ENCODE results near the gene KIFC1.
A peak's percentile ranks its signal among the peaks of the same experiment; 100 is the strongest.

The KIFC1 gene

DNA sequence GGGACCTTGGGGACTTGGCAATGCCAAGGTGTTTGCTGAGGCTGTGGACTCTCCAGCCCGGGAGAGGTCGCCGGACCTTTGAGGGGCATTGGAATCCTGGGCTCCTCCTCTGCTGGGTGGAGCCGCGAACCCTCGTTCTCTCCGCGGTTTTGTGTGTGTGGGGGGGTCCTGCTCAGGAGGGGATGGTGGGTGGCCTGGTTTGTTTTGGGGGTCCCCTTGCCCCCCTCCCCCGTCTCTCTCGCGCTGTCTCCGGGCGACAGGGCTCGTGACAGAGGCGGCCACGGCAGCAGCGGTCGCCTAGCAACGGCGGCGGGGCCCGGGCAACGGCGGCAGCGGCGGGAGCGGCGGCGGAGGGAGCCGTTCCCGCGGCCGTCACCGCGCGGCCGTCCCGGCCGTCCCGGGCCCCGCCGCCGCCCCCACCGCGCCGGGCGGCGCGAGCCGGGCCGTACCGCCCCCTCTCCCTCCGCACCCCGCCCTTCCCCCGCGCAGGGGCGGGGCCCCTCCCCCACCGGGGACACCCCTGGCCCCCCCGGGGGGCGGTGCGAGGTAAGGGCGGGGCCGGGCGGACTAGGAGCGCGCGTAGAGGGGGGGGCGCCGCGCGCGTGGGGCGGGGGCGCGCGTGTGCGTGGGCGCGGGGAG lies 36.1 kb downstream of the KIFC1 start:
- peak in 1 of 2 experiments; percentile 28 for DNase-seq

- DNase-seq, result peak; percentile 52 to 69
Observed at GRCh38 chr6:33428224-33428965, 36.8 kb downstream of the KIFC1 start.

GRCh38 chr6:33428966-33429749 lies 37.5 kb downstream of the KIFC1 start:
- DNase-seq, result no peak

DNA sequence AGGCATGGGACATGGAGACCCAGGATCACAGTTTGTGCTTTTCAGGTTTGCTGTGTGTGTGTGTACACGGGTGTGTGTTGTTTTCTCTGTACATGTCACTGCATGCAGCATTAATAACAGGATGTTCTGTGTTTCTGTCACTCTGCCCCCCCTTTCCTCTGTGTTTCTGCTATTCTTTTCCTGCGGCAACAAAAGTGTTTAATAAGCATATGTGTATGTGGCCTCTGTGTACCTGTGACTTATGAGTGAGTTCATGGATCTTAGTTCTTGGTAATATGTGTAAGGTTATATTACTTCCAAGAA lies 38.1 kb downstream of the KIFC1 start:
- DNase-seq, result no peak

DNA sequence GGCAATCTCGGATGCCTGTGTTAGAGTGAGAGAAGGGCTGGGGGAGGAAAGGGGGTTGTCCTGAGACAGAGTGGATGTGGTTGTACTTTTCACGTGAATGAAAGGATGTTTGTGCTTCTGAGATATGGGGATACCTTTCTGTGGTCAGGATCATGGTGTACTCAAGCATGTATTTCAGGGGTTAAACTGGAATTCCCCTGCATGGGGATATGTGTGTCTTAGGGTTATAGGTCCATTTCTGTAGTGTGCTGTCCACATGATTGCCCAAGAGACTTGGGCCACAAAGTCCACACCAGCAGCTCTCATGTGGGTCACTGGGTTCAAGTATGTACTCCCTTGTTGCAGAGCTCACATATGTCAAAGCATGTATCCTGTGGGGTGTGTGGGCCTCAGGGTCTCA lies 38.7 kb downstream of the KIFC1 start:
- no peak for DNase-seq

DNA sequence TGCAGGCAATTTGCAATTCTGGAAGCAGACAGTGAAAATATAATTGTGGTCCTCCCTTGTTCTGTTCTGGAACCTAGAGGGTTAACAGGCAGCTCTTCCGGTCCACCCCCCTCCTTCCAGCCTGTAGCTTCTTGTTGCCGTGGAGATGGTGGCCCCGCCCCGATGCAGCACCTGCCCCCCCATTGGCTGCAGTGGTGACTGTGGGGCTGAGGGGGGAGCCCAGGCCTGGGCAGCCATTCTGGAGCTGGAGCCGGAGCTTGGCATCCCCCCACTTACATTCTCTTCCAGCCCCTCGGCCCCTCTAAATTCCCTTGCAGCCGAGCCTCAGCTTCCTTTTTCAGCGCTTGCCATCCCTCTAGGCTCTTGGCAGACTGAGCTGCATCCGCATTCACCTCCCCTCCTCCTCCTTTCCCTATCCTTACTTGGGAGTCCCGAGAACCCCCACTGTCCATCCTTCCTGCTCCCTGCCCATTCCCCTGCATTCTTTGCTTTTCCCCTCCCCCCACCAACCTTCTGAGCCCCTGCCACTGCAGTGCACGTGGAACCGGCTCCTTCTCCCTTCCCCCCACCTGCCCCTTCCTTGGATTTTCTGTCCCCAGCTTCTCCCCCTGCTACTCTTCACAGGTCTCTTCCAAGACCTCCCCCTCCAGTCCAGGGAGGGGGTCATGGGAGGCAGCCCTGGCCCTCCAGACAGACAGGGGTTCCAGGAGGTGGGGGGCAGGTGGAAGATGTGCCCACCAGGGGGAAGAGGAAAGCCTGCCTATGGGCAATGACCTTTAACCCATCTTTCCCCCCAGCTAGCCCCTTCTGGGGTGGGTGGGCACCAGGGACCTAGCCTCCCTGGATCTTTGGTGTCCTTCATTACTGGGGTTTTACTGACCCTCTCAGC lies 39.6 kb downstream of the KIFC1 start:
- peak; percentile 83 to 88 for DNase-seq

GRCh38 chr6:33431880-33432541 lies 40.4 kb downstream of the KIFC1 start:
- peak; percentile 62 to 82 for DNase-seq

DNA sequence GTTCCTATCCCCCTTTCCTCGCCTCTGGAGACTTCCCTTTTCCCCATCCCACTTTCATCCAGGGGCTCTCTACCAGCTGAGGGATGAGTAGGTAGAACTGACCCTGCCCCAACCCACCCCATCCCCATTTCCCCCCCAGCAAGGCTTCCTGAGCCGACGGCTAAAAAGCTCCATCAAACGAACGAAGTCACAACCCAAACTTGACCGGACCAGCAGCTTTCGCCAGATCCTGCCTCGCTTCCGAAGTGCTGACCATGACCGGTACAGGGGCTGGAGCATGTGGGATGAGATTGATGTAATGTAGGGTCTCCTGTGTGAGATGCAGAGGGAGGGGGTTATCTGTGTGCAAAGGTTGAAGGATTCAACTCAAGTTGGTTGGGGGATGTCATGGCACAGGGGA lies 40.9 kb downstream of the KIFC1 start:
- DNase-seq, result no peak

GRCh38 chr6:33433001-33433543 lies 41.4 kb downstream of the KIFC1 start:
- DNase-seq, result no peak

GRCh38 chr6:33433544-33434191 lies 42.0 kb downstream of the KIFC1 start:
- no peak for DNase-seq

GRCh38 chr6:33434961-33435360 lies 43.3 kb downstream of the KIFC1 start:
- no peak for DNase-seq

- no peak for DNase-seq
Observed at GRCh38 chr6:33437666-33438065, 46.0 kb downstream of the KIFC1 start.

DNA sequence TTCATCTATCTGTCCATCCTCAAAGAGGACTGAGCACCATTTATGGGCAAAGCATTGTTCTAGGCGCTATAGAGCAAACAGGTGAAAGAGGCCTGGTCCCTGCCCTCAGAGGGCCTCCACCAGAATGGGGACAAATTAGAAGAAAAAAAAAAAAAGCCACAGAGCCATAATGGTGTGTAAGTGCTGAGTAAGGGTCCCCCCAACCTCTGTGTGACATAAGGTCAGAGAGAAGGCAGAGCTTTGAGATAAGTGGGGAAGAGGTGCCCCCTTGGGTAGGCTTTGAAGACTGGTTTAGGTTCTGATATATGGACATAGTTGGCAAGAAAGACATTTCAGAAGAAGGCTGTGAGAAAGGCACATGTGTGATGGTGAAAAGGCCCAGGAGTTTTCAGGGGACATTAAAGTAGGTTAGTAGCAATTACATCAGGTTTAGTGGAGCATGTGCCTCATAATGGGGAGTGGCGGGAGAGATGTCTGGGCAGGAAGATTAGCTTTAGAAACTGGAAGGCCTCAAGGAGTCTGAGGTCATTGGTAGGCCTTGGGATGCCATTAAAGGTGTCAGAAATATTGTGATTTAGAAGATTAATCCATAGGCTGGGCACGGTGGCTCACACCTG lies 47.5 kb downstream of the KIFC1 start:
- no peak for DNase-seq

- no peak for DNase-seq
Observed at GRCh38 chr6:33439956-33440648, 48.5 kb downstream of the KIFC1 start.

- DNase-seq, result no peak
Observed at GRCh38 chr6:33440649-33441309, 49.2 kb downstream of the KIFC1 start.

GRCh38 chr6:33441457-33441856 lies 49.8 kb downstream of the KIFC1 start:
- DNase-seq, result no peak

GRCh38 chr6:33442283-33442682 lies 50.7 kb downstream of the KIFC1 start:
- DNase-seq, result no peak

DNA sequence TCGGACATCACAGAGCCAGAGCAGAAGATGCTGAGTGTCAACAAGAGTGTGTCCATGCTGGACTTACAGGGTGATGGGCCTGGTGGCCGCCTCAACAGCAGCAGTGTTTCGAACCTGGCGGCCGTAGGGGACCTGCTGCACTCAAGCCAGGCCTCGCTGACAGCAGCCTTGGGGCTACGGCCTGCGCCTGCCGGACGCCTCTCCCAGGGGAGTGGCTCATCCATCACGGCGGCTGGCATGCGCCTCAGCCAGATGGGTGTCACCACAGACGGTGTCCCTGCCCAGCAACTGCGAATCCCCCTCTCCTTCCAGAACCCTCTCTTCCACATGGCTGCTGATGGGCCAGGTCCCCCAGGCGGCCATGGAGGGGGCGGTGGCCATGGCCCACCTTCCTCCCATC lies 51.4 kb downstream of the KIFC1 start:
- no peak for DNase-seq

- DNase-seq, result no peak
Observed at GRCh38 chr6:33443619-33444504, 52.2 kb downstream of the KIFC1 start.

Measured in Kasumi-1 (cell line).